D721Med (cell line): Measurements from ENCODE around the gene PML.

ENCODE experiments used
- DNase-seq: peaks from one replicate; pipeline ENCODE4 v3.0.0; 2011; ENCODE audit warnings: low spot score; ENCODE audit not compliant: insufficient read length
- FAIRE-seq: peaks from 2 replicates; lab custom pipeline; 2011; peaks lifted over from hg19 to GRCh38; lab: Jason Lieb, UNC
- CTCF ChIP-seq: IDR thresholded peaks from 2 replicates; pipeline ENCODE4 v1.5.1; 2012; ENCODE audit warnings: mild to moderate bottlenecking, control low read depth; ENCODE audit not compliant: insufficient read depth; ENCODE audit errors: missing control alignments

PML gene

GRCh38 chr15:73949496-73949895, 45.0 kb upstream of the PML start:
- TF ChIP-seq CTCF, result no peak
- FAIRE-seq (no peak), DNase-seq (no peak)

GRCh38 chr15:73950479-73950830, 44.1 kb upstream of the PML start:
- FAIRE-seq (peak; percentile 21), DNase-seq (no peak)
- no peak for TF ChIP-seq CTCF

- peak; percentile 96 for DNase-seq
- peak; percentile 84 for TF ChIP-seq CTCF
- FAIRE-seq, result no peak
These were observed 43.5 kb upstream of the PML start for GRCh38 chr15:73950831-73951561.

GRCh38 chr15:73951601-73952000, 42.9 kb upstream of the PML start:
- DNase-seq (no peak), FAIRE-seq (no peak)
- no peak for TF ChIP-seq CTCF

GRCh38 chr15:73952171-73952912, 42.2 kb upstream of the PML start:
- FAIRE-seq (no peak), DNase-seq (no peak)
- no peak for TF ChIP-seq CTCF

GRCh38 chr15:73952913-73953750, 41.4 kb upstream of the PML start:
- FAIRE-seq (no peak), DNase-seq (peak; percentile 10)
- no peak for TF ChIP-seq CTCF
